PC-3 (cell line): Measurements from ENCODE around the gene REEP2.

Experiments used
- EZH2 ChIP-seq: fragments of 300-600 bp; sonication (generic); IDR thresholded peaks from one replicate; pipeline ENCODE4 v1.6.1; 2017; ENCODE audit warnings: antibody characterized with exemption, mild to moderate bottlenecking, low read length; ENCODE audit not compliant: unreplicated experiment
- EZH2phosphoT487 ChIP-seq: fragments of 300-600 bp; sonication (generic); IDR thresholded peaks from 2 replicates; pipeline ENCODE4 v1.6.1; 2018; ENCODE audit warnings: mild to moderate bottlenecking, antibody characterized with exemption, low read length, borderline replicate concordance
- TF ChIP-seq, protein P1 (sequence below): fragments of 300-600 bp; sonication (generic); conservative IDR thresholded peaks from 2 replicates; pipeline ENCODE4 v1.5.1; 2017; ENCODE audit warnings: antibody characterized with exemption, low read depth, mild to moderate bottlenecking, low read length

DNA sequence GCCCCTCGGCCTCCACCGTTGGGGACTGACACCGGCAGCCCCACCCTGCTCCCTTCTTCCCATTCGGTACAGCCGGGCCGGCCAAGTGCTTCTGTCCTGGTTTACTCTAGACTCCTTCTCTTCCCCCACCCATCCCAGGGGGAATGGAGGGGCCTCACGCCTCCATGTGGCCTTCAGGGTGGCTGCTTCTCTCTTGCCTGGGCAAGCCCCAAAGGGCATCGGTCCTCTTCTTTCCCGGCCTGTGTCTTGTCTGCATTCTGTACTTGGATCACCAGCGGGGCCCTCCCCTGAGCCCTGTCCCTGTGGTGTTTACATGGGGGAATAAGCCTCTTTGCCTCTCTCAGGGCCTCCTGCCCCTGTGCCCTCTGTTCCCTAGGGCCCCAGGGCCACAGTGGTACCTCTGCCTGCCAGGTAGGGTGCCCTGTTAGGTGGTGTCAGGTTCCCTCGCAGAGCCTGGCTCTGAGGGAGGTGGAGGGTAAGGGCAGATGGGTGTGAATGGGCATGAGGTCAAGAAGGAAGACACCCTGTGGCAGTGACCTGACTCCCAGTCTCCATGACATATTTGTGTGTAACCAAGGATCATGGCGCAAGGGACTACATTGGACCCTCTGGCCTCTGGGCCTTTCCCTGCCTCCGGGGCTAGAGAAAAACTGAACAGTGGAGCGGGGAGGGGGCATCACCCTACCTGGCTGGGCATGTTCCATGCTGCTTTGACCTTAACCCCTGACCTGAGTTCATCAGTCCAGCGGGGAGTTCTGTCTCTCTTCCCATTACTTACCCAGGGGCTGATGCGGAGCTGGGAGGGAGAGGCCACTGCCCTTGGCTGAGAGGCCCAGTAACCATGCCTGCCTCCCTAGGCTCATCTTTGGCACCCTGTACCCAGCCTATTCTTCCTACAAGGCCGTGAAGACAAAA is 1.6 kb downstream of the REEP2 start:
- TF ChIP-seq EZH2phosphoT487 (no peak), EZH2 (no peak)
- TF ChIP-seq, protein P1, sequence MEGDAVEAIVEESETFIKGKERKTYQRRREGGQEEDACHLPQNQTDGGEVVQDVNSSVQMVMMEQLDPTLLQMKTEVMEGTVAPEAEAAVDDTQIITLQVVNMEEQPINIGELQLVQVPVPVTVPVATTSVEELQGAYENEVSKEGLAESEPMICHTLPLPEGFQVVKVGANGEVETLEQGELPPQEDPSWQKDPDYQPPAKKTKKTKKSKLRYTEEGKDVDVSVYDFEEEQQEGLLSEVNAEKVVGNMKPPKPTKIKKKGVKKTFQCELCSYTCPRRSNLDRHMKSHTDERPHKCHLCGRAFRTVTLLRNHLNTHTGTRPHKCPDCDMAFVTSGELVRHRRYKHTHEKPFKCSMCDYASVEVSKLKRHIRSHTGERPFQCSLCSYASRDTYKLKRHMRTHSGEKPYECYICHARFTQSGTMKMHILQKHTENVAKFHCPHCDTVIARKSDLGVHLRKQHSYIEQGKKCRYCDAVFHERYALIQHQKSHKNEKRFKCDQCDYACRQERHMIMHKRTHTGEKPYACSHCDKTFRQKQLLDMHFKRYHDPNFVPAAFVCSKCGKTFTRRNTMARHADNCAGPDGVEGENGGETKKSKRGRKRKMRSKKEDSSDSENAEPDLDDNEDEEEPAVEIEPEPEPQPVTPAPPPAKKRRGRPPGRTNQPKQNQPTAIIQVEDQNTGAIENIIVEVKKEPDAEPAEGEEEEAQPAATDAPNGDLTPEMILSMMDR, result no peak
